Lung (tissue), 12 donors: Measurements from ENCODE around the gene CHST9. TPM values are rescaled to one million over a fixed set of nuclear protein-coding genes. Genes with fewer than 3 reads are reported as not detected.

Source experiments
- ATAC-seq: fragments of 200-7000 bp; cut with Tn5 transposase; one replicate; pipeline ENCODE4 v1.9.1; 2020; ENCODE audit warnings: moderate number of reproducible peaks; ENCODE audit not compliant: insufficient read depth, low FRiP score
- DNase-seq, 3 donors: peaks; one replicate each; pipeline ENCODE4 v3.0.0-alpha.2; 2013 to 2017
- H3K27ac ChIP-seq, 2 donors: one replicate each; pipeline ENCODE4 v1.5.1; 2013; ENCODE audit warnings: mild to moderate bottlenecking in 2 of 2, moderate library complexity in 2 of 2, control low read depth in 1 of 2, inconsistent platforms in 1 of 2, low read depth in 1 of 2, low read length in 1 of 2
- H3K27me3 ChIP-seq, 3 donors: one replicate each; pipeline ENCODE4 v1.5.1; 2013; ENCODE audit warnings: low read length in 2 of 3; ENCODE audit not compliant: control insufficient read depth in 3 of 3, insufficient read depth in 3 of 3
- H3K36me3 ChIP-seq, 4 donors: one replicate each; pipeline ENCODE4 v1.5.1; 2013; ENCODE audit warnings: low read length in 4 of 4, mild to moderate bottlenecking in 1 of 4, moderate library complexity in 1 of 4; ENCODE audit not compliant: control insufficient read depth in 4 of 4, insufficient read depth in 4 of 4
- H3K4me1 ChIP-seq, 5 donors: one replicate each; pipeline ENCODE4 v1.5.1; 2013; ENCODE audit warnings: low read length in 5 of 5, mild to moderate bottlenecking in 2 of 5, moderate library complexity in 1 of 5; ENCODE audit not compliant: control insufficient read depth in 5 of 5, insufficient read depth in 5 of 5
- H3K4me3 ChIP-seq: one replicate; pipeline ENCODE4 v1.5.1; 2013; ENCODE audit warnings: mild to moderate bottlenecking, control low read depth, moderate library complexity
- H3K9ac ChIP-seq, 2 donors: one replicate each; pipeline ENCODE4 v1.5.1; 2013; ENCODE audit warnings: low read length in 2 of 2, control low read depth in 1 of 2; ENCODE audit not compliant: insufficient read depth in 1 of 2
- H3K9me3 ChIP-seq, 4 donors: one replicate each; pipeline ENCODE4 v1.5.1; 2013; ENCODE audit warnings: low read length in 3 of 4, mild to moderate bottlenecking in 1 of 4, moderate library complexity in 1 of 4; ENCODE audit not compliant: control insufficient read depth in 4 of 4, insufficient read depth in 3 of 4
- CTCF ChIP-seq: IDR thresholded peaks from 2 replicates; pipeline ENCODE4 v1.5.1; 2012; ENCODE audit warnings: mild to moderate bottlenecking; ENCODE audit errors: control extremely low read depth, extremely low read depth
- whole genome bisulfite sequencing, 2 donors: extraction: QIAGEN DNeasy Blood & Tissue Kit; methylation state at CpG; one replicate each; pipeline ENCODE4 v1.1.7; 2013; 5-methylcytosine and 5-hydroxymethylcytosine counted together
- polyA plus RNA-seq, 2 donors: library from polyadenylated mRNA; stranded (reverse); fragments of 200-250 nt; gene quantifications; one replicate each; pipeline ENCODE4 v1.2.1, GENCODE V29; 2013
- total RNA-seq, 2 donors: library from RNA; depleted of rRNA in 1 of 2; stranded (reverse); fragments of >200 nt in 1 of 2; gene quantifications; one replicate each; pipeline ENCODE4 v1.2.1, GENCODE V29; 2014 to 2021
- donor health status: control.
- donor health status: control.
- donor health status: Bipolar disorder and iron deficiency.
- donor health status: healthy.
- donor health status: DM: yes; HTN: yes; CAD: no.

Gene CHST9
- total and polyA plus RNA-seq, 4 donors: 2.9 to 19.6 (median 9.8) TPM

GRCh38 chr18:26902291-26902690 is 282.8 kb downstream of the CHST9 start:
- no peak overlapping the region for H3K27ac ChIP-seq
- H3K9me3 ChIP-seq: peaks cover 0 to 7% (median 1%) of the 10 kb centered on the region in 4 donors
- H3K36me3 ChIP-seq: no peaks in the 10 kb centered on the region
- H3K9ac ChIP-seq: no peak overlapping the region
- no peak overlapping the region for H3K4me3 ChIP-seq
- ATAC-seq (no peak), DNase-seq (no peak)
- 91 to 93% methylated on average over 5 of the region's 5 CpGs for WGBS, 2 donors
- TF ChIP-seq CTCF: no peak
- H3K27me3 ChIP-seq: no peaks in the 10 kb centered on the region
- no peaks in the 10 kb centered on the region for H3K4me1 ChIP-seq

GRCh38 chr18:26901020-26901419 is 284.1 kb downstream of the CHST9 start:
- peak; percentile 86 for ATAC-seq
- Histone ChIP-seq H3K27me3 (no peaks in the 10 kb centered on the region), H3K9me3 (peaks cover 0 to 7% (median 1%) of the 10 kb centered on the region in 4 donors), H3K27ac (no peak overlapping the region), H3K36me3 (no peaks in the 10 kb centered on the region), H3K9ac (no peak overlapping the region), H3K4me1 (no peaks in the 10 kb centered on the region), H3K4me3 (no peak overlapping the region)
- no peak for TF ChIP-seq CTCF
- DNase-seq: no peak

- H3K27me3 ChIP-seq: no peaks in the 10 kb centered on the region
- no peak overlapping the region for H3K27ac ChIP-seq
Measured at GRCh38 chr18:26894426-26894825, 290.7 kb downstream of the CHST9 start.

More at GRCh38 chr18:26894426-26894825, 290.7 kb downstream of the CHST9 start:
- TF ChIP-seq CTCF: no peak
- Histone ChIP-seq H3K4me1 (no peaks in the 10 kb centered on the region), H3K4me3 (no peak overlapping the region), H3K36me3 (no peaks in the 10 kb centered on the region), H3K9ac (no peak overlapping the region), H3K9me3 (no peaks in the 10 kb centered on the region)
- DNase-seq (peak in 2 of 3 donors; percentile 21 to 32), ATAC-seq (no peak)
- WGBS, 2 donors: 47 to 79% methylated on average over 1 of the region's 1 CpG
